HG02759 (cell line): ENCODE measurements around the gene IRF7.

Source experiments
- ATAC-seq: cut with Tn5 transposase; IDR thresholded peaks from one replicate; pipeline ENCODE4 v1.9.1; 2021; ENCODE audit warnings: mild to moderate bottlenecking, moderate library complexity; ENCODE audit not compliant: unreplicated experiment

The IRF7 gene

DNA sequence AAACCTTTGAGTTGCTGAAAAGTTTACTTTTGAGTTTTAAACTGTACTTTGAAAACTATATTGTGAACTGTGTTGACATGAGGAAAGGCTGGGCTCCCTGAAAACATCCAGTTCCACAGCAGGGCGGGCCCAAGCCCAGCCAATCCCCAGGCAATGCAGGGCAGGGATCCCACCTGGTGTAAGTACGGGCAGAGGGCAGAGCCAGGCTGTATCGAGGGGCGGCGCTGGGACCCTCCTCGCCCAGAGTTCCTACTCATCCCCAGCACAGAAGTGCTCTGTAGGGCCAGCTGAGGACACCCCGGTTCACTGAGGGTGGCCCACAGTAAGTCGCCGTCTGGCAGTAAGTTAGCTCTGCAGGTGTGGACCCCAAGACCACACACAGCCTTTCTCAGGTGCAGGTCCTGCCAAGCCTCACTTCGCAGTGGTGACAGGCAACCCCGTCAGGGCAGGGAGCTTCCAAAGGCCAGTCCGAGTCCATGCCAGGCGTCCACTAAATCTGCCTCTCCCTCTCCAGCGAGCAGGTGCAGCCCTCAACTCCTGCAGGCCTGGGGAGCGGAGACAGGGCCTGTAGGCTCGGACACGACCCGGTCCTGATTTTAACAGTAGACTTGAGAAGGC, 48.6 kb downstream of the IRF7 start:
- no peak for ATAC-seq

DNA sequence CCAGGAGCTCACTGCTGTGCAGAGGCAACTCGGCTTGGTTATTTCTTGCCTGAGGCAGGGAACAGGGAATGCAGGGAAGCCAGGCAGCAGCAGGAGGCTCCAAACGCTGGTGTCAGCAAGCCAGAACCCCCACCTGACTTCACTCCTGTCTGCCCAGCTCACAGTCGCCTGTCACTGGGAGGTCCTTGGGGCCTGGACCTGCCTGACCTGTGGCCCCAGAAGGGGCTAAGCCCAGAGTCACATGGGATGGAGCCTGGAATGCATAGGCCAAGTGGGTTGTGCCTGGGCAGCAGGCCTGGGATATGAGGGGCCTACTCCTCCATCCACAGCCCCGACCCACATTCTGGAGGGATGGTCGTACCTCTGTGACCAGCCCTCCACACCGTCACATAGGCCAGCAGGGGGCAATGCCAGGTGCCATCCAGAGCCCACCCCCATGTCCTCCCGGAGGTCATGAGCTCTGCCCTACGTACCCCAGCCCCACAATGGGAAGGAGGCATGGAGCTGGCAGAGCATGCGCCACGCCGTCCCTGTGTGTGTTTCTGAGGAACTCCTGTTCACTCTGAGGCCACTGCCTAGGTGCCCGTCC, 49.7 kb downstream of the IRF7 start:
- no peak for ATAC-seq

DNA sequence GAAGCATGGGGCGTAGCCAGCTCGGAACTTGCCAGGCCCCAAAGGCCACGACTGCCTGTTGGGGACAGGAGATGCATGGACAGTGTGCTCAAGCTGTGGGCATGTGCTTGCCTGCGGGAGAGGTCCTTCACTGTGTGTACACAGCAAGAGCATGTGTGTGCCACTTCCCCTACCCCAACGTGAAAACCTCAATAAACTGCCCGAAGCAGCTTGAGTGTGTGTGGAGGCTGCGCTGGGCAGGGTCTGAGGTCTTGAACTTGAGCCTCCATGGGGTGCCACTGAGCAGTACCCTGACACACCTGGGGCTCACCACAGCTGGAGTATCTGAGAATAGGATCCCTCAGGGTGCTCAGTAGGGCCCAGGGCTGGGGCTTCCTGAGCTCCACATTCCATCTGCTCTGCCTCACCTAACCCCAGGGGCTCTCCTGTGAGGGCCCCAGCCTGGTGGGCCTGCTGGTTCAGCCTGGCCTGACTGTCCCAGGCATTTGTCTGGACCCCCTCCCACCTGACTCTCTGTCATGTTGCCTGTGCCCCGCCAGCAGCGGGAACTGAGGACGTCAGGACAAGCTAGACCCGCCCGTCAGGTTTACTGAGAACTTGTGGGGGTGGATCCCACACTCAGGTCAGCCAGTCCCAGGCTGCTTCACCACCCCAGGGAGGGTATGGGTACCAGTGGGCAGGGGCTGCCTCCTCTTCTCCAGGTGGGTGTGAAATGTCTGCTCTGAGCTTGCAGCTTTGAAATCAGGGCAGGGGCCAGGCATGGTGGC, 51.8 kb downstream of the IRF7 start:
- no peak for ATAC-seq

DNA sequence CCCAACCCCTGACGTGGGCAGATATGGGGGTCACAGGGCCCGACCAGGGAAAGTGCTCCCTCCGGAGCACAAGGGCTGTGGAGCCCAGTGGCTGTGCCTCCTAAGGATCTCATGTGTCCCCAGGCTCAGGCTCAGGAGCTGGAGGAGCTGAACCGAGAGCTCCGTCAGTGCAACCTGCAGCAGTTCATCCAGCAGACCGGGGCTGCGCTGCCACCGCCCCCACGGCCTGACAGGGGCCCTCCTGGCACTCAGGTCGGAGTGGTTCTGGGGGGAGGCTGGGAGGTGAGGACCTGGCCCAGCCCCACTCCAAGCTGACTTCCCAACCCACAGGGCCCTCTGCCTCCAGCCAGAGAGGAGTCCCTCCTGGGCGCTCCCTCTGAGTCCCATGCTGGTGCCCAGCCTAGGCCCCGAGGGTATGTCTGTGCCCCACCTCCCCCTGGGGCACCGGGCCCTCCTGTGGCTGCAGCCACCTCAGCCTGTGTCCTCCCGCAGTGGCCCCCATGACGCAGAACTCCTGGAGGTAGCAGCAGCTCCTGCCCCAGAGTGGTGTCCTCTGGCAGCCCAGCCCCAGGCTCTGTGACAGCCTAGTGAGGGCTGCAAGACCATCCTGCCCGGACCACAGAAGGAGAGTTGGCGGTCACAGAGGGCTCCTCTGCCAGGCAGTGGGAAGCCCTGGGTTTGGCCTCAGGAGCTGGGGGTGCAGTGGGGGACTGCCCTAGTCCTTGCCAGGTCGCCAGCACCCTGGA, 52.5 kb downstream of the IRF7 start:
- ATAC-seq = no peak
